C4-2B (cell line): ENCODE measurements around the gene MUC21.

Source experiments
- ZFX ChIP-seq: fragments of 450-650 bp; IDR thresholded peaks from 2 replicates; pipeline ENCODE4 v1.6.1; 2017
- TF ChIP-seq, protein P1 (sequence below): fragments of 450-650 bp; conservative IDR thresholded peaks from 2 replicates; pipeline ENCODE4 v1.5.1; 2017; ENCODE audit warnings: mild to moderate bottlenecking

DNA sequence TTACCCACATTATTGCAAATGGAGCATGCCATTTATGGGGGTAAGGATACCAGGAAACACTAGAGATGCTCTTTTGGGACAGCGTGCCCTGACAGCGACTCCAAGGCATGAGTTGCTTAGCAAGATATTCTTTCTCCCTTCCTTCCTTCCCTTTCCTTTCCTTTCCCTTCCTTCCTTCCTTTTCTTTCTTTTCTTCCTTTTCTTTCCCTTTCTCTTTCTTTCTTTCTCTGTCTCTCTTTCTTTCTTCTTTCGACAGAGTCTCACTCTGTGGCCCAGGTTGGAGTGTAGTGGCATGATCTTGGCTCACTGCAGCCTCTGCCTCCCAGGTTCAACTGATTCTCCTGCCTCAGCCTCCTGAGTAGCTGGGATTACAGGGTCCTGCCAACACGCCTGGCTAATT lies 39.5 kb upstream of the MUC21 start:
- TF ChIP-seq, protein P1, sequence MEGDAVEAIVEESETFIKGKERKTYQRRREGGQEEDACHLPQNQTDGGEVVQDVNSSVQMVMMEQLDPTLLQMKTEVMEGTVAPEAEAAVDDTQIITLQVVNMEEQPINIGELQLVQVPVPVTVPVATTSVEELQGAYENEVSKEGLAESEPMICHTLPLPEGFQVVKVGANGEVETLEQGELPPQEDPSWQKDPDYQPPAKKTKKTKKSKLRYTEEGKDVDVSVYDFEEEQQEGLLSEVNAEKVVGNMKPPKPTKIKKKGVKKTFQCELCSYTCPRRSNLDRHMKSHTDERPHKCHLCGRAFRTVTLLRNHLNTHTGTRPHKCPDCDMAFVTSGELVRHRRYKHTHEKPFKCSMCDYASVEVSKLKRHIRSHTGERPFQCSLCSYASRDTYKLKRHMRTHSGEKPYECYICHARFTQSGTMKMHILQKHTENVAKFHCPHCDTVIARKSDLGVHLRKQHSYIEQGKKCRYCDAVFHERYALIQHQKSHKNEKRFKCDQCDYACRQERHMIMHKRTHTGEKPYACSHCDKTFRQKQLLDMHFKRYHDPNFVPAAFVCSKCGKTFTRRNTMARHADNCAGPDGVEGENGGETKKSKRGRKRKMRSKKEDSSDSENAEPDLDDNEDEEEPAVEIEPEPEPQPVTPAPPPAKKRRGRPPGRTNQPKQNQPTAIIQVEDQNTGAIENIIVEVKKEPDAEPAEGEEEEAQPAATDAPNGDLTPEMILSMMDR, result no peak
- no peak for TF ChIP-seq ZFX
